ENCODE measurements around the gene MEA1. TPM values are rescaled to one million over a fixed set of nuclear protein-coding genes. Genes with fewer than 3 reads are reported as not detected.

The MEA1 gene
- total RNA-seq, 1 experiment from 2014 or later: 98.7 TPM

- DNase-seq (ENCODE audit: low read depth): no peak
These were observed 38.7 kb downstream of the MEA1 start for GRCh38 chr6:42974919-42975505.

GRCh38 chr6:42973926-42974325 is 39.8 kb downstream of the MEA1 start:
- no peak for DNase-seq (ENCODE audit: low read depth)

GRCh38 chr6:42971746-42972327 is 41.9 kb downstream of the MEA1 start:
- DNase-seq (ENCODE audit: low read depth): no peak

- peak; percentile 60 for DNase-seq (ENCODE audit: low read depth)
These were observed 42.7 kb downstream of the MEA1 start for GRCh38 chr6:42970871-42971612.

DNA sequence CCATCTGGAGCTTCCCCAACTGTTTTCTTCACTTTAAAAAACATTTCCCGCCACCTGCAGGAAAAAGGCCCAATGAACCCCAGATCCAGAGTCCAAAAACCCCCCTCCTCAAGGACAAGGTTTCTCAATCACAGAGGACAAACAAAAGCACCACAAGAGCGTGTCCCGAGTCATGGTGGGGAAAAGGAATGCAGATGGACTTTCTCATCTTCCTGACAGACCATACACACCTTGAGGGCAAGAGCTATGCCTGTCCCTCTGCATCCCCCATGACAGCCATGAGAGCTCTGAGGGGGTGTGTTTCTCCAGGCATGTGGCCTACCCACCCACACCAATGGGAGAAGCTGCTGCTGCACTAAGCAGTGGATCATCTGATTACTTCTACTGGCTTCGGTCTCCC is 43.8 kb downstream of the MEA1 start:
- DNase-seq (ENCODE audit: low read depth): no peak

DNA sequence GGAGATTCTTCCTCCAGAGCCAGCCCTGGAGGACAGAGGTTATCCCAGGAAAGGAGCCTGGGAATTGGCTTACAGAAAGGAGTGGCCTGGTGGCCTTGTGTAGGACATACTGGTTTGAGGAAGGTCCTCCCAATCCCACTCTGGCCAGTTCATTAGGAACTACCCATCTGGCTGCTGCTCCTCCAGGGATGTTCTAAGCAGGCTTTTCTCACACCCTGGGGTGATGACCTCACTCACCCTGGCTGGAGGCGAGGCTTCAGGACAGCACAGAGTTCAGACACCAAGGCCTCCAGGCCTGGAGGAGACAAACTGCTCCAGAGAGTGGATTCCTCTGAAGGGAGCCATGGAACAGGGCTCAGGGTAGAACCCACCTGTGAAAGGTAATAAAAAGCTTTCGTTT is 44.3 kb downstream of the MEA1 start:
- no peak for DNase-seq (ENCODE audit: low read depth)

DNA sequence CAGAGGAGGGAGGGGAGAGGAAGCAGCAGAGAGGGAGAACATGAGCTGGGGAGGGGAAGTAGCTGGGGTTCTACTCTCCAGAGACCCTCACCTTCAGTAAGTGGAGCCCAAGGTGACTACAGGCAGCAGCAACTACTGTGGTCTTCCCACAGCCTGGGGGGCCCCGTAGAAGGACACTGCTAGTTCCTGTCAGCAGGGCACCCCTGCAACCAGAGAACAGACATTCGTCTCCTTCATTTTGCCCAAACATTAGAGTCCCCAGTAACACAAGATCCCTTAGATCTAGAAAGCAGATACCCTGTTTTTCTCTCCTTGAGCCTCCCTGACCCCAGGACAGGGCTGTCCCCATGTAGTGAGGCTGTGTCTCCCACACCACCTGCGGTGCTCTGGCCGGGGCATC is 45.0 kb downstream of the MEA1 start:
- DNase-seq (ENCODE audit: low read depth): no peak

DNA sequence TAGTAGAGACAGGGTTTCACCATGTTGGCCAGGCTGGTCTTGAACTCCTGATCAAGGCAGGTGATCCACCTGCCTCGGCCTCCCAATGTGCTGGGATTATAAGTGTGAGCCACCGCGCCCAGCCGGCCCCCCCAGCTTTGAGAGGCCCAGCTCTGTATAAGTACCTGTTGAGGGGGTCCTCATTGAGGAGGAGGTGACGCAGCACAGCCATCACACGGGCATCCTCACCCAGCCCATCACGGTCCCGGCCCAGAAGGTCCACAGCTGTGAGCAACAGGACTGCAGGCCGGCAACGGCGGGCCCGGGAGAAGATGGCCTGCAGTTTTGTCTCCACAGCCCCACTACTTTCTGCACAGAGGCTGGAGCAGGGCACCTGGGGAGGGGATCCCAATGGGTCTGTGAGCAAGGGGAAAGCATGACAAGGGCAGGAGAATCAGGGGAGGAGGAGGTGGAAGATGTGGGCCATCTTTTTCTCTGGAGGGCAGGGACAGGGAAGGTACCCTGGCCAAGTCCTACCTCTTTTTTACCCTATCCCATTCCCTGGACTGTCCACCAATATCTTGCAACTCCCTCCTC is 45.5 kb downstream of the MEA1 start:
- no peak for DNase-seq (ENCODE audit: low read depth)

GRCh38 chr6:42967228-42967627 is 46.5 kb downstream of the MEA1 start:
- DNase-seq (ENCODE audit: low read depth): no peak

DNA sequence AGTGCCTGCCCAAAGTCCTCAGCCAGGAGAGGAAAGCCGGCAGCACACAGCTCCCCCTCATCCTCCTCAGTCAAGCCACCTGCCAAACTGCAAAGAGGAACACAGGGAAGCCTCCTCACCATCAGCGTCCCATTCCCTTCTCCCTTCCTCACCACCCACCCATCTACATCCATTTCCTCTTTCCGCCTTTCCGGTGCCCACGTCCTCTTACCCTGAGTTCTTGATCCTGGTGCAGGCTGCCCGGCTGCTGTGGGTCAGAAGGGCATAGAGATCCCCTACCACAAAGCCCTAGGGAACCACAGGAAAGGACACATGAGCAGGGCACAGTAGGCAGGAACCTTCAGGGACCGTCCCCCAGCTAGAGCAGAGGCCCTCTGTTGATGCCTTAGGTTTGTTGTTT is 47.2 kb downstream of the MEA1 start:
- DNase-seq (ENCODE audit: low read depth): no peak

GRCh38 chr6:42963855-42964605 is 49.7 kb downstream of the MEA1 start:
- peak; percentile 76 for DNase-seq (ENCODE audit: low read depth)

DNA sequence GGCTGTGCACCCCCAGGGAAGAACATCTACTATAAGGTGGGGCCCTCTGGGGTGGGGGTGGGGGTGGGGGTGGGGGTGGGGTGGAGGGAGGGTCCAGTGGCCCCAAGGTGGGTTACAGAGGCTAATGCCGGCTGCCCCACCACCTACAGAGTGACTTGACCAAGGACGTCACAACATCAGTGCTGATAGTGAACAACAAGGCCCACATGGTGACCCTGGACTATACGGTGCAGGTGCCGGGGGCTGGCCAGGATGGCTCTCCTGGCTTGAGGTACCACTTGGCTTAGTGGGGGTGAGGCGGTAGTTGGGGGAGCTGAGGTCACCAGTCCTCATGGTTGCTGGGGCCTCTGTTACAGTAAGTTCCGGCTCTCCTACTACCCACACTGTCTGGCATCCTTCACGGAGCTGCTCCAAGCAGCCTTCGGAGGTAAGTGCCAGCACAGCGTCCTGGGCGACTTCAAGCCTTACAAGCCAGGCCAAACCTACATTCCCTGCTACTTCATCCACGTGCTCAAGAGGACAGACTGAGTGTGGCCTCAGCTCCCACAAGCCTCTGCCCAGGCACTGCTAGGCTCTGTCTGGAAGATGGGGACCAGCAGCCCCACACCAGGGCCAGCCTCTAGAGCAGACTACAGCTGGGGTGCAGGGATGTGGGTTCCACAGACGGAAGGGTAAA is 50.4 kb downstream of the MEA1 start:
- DNase-seq (ENCODE audit: low read depth): no peak

GRCh38 chr6:42962502-42963178 is 51.1 kb downstream of the MEA1 start:
- no peak for DNase-seq (ENCODE audit: low read depth)

- no peak for DNase-seq (ENCODE audit: low read depth)
These were observed 51.6 kb downstream of the MEA1 start for GRCh38 chr6:42962096-42962495.

Other genes starting within 250 kb of the MEA1 start
- 3.4 and 4.9 TPM in 2 replicates for gene BICRAL, start 231.9 kb downstream of the MEA1 start, total RNA-seq (2014; rRNA removed; shearing (Covaris generic))
- 139 and 142 TPM in 2 replicates for gene RPL7L1, start 134.3 kb downstream of the MEA1 start, total RNA-seq (2014; rRNA removed; shearing (Covaris generic))
- not detected in 2 replicates for gene PTCRA, start 97.9 kb downstream of the MEA1 start, total RNA-seq (2014; rRNA removed; shearing (Covaris generic))
- 39.9 and 45.3 TPM in 2 replicates for gene CNPY3, start 84.5 kb downstream of the MEA1 start, total RNA-seq (2014; rRNA removed; shearing (Covaris generic))
- gene GNMT, start 53.2 kb downstream of the MEA1 start, total RNA-seq (2014; rRNA removed; shearing (Covaris generic)): not detected in 2 replicates
- 21.2 and 25.4 TPM in 2 replicates for gene PEX6, start 34.8 kb downstream of the MEA1 start, total RNA-seq (2014; rRNA removed; shearing (Covaris generic))
- 37.2 and 43.5 TPM in 2 replicates for gene PPP2R5D, start 29.4 kb downstream of the MEA1 start, total RNA-seq (2014; rRNA removed; shearing (Covaris generic))
- gene KLHDC3, start 303 bp upstream of the MEA1 start, total RNA-seq (2014; rRNA removed; shearing (Covaris generic)): 119 and 133 TPM in 2 replicates
- 134 and 137 TPM in 2 replicates for gene RRP36, start 7.7 kb upstream of the MEA1 start, total RNA-seq (2014; rRNA removed; shearing (Covaris generic))
- 19.4 and 19.6 TPM in 2 replicates for gene CUL7, start 39.9 kb upstream of the MEA1 start, total RNA-seq (2014; rRNA removed; shearing (Covaris generic))
- gene MRPL2, start 45.5 kb upstream of the MEA1 start, total RNA-seq (2014; rRNA removed; shearing (Covaris generic)): 32.5 and 54.0 TPM in 2 replicates
- gene KLC4, start 45.7 kb upstream of the MEA1 start, total RNA-seq (2014; rRNA removed; shearing (Covaris generic)): 9.4 and 10.7 TPM in 2 replicates
- gene PTK7, start 62.4 kb upstream of the MEA1 start, total RNA-seq (2014; rRNA removed; shearing (Covaris generic)): 35.8 and 38.2 TPM in 2 replicates
- 32.8 and 35.5 TPM in 2 replicates for gene SRF, start 157.3 kb upstream of the MEA1 start, total RNA-seq (2014; rRNA removed; shearing (Covaris generic))
- gene CUL9, start 168.2 kb upstream of the MEA1 start, total RNA-seq (2014; rRNA removed; shearing (Covaris generic)): 15.2 and 22.1 TPM in 2 replicates
- gene DNPH1, start 215.5 kb upstream of the MEA1 start, total RNA-seq (2014; rRNA removed; shearing (Covaris generic)): 92.6 and 123 TPM in 2 replicates
- gene TTBK1, start 229.5 kb upstream of the MEA1 start, total RNA-seq (2014; rRNA removed; shearing (Covaris generic)): 0.06 TPM in 1 of 2 replicates, not detected in the other

Measured in HT1080 (cell line).